GM18511 (cell line): ENCODE results near the gene PRL.

ENCODE experiments used
- ATAC-seq: cut with Tn5 transposase; IDR thresholded peaks from one replicate; pipeline ENCODE4 v1.9.1; 2021; ENCODE audit warnings: mild to moderate bottlenecking, moderate library complexity; ENCODE audit not compliant: unreplicated experiment

Gene PRL

DNA sequence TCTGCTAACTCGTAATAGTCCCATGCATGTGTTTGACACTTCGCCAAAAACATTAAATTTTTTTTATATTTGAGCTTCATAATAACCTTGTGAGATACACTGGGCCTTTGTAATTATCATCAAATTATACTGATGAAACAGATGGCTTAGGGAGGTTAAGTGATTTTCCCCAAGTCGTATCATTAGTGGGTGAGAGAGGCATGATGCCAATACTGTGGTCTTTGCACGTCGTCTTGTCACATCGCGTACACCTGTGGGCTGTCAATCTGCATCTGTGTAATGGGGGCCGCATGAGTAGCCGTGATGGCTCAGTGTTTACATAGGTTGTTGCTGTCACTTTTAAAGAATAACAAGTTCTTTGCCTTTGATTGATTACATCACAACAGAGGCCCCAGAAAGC, 1.7 kb downstream of the PRL start:
- ATAC-seq, result no peak

DNA sequence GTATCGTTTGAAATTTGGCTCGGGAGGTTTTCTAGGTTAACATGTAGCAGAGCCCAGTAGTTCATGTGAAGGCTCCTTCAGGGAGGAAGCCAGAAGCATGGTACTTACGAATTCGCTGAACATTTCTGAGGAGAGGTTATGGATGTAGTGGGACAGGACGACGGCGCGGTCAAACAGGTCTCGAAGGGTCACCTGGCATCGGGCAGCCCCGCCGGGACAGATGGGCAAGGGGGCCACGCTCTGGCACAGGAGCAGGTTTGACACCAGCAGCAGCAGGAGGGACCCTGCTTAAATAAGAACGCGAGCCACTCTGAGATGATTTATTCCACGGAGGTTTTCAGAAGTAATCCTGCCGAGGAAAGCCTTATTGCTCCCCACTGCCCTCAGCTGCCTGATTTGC, 2.5 kb downstream of the PRL start:
- no peak for ATAC-seq

DNA sequence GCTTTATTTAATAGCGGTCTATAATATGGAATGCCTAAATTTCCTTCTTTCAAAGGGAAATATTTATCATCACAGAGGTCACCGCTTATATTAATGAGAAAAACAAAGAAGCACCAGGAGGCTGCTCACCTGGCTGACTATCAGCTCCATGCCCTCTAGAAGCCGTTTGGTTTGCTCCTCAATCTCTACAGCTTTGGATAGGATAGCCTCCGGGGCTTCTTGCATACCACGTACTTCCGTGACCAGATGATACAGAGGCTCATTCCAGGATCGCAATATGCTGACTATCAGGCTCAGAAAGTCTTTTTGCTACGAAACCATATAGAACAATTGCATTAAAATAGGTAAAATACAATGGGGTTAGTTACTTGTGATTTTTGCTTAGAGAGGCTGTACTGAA, 6.8 kb downstream of the PRL start:
- ATAC-seq, result no peak

DNA sequence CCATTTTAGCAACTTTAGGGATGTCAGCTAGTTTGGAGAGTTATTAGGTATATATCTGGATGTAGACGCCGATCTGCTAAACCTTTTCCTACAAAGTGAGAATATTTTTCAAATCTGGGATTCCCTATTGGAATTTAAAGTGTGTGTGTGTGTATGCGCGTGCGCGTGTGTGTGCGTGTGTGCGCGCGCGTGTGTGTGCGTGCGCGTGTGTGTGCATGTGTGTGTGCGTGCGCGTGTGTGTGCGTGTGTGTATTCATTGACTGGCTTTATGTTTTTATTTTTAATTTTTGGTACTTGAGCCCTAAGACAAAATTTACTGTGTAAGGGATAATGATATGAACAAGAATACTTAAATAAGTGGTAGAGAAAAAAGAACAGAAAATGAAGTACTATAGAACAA, 8.1 kb downstream of the PRL start:
- ATAC-seq, result no peak

DNA sequence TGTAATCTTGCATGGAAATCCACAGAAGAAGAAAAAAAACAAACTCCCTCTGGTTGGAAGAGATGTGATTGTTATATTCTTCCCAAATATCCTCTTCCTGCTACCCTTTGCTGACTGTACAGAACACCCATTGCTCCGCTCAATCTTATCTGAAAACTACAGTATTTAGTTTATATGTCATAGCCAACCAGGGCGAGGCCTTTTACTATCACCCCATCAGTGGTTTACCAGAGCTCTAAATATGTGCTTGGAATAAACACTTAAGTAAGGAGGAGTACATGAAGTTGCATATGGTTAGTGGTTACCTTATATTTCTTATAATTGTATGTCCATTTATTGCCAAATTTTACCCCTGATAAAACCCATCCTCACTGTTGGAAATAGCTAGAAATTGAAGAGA, 12.2 kb downstream of the PRL start:
- ATAC-seq, result no peak

DNA sequence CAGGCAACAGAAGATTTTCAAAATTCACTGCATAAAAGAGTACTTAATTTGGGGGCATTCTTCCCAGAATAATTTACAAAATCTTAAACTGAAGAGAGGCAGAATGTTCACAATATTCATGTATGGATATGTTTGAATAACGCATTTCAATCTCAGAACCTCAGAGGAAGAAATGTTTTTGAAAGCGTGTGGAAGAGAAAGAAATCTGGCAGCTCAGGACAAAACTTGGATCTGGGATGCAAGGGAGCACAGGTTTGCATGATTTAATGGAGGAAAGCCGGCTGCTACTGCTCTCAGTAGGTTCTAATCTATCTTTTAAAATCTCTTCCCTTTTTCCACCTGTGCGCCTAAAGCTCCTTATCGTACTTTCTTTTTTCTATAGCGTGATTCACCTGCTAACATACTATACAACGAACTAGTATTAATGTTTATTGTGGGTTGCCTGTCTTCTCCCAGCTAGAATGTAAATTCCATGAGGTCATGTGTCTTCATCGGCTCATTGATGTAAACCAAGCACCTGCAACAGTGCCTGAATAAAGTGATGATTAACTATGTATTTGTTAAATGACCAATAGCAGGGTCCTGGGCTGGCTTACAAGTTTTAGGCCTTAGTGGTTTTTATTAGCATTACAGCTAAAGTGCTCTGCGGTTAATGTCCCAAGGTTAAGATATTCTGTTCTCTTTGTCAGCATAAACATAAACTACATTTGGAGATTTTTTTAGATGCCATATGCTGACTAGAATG, 15.3 kb downstream of the PRL start:
- ATAC-seq, result no peak

DNA sequence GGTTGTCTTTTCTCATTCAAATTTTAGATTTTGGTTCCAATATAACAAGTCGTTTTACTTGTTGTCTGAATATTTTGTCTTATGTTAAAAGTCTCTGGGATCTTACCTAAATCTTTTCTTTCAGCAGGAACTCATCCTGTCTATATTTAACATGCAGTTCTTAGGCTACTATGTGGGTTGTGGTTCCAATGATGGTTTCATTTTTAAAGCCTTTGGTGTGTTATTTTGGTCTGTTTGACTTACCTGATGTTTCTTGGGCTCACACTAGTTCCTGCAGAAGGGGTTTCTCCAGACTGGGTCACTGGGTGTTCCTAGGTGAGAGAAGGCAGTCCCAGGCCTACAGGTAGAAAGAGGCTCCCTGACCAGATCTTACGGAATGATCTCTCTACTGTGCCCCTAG, 17.4 kb downstream of the PRL start:
- no peak for ATAC-seq

DNA sequence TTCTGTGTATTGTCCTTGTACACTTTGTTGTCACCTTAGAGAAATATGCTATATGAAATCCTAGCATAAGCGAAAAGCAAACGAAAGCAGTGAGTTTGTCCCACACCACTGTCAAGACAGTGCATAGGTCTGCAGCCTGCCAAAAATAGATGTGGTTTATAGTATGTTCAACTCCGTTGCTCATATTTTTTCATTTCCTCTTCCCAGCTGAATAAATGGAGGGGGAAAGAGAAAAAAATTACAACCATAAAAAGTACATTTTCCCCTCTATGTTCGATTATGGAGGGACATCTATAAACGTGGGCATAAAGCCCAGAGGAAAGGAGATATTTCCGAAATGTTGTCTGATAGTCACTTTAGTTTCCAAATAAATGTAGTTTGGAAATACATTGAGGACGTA, 25.8 kb downstream of the PRL start:
- peak; percentile 74 for ATAC-seq

DNA sequence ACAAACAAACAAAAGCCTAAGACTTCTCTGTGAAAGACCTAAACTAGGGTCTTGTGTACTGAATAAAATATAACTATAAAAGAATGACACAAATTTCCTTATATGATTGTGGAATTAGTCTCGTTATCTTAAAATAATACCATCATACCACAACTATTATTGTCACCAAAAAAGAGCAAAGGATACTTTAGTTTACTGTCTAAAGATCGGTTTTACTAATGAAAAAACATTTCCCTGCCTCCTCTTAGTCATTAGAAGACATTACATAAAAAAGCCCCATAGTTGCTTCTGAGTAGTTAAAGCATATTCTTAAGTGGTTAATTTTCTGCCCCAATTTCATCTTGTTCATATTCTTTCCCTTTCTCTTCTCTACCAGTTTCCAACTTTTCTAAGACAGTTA, 33.1 kb downstream of the PRL start:
- no peak for ATAC-seq

DNA sequence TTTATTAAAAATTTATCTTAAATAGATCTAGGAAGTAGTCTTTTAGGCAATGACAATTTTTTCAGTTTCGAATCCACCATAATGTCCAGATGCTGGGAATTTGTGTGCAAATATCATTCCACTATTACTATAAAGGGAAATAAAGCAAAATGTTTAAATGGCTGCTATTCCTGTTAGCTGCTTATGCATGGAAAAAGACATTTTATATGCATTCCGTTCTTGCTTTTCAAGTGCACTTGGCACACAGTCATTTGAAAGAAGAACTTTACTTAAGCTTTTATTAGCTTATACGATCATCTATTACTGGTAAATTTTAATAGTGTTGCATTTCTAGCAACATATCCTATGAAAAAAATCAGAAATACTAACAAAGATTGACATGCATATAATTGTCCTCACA, 42.0 kb downstream of the PRL start:
- ATAC-seq, result no peak

DNA sequence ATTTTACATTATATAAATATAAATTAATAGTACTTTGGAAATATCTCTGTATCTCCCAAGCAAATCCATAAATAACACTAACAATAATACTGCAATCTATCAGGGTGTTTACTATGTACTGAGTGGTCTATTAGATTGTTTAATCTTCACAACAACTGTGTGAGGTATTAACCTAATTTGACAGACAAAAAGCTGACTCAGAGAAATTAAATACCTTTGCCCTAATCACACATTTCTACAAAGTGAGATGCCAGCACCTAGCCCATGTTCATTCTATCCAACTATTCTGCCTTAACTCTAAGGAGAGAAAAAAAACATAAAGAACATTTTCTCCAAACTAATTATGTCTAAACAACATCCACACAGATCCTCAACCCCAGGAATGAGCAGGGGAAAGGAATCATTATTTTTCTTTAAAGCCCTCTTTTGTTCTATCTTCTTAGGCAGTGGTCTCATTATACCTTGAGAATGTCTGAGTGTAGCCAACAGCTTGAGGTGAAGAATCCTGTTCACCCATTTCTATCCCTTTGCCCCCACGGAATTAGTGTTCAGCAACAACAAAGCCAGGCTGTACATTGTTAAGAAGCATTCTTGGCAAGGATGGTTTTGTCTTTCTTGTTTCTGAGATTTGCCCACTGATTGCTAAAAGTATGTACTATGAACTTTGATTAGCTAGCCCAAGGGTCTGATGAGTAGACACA, 42.7 kb downstream of the PRL start:
- ATAC-seq, result no peak

DNA sequence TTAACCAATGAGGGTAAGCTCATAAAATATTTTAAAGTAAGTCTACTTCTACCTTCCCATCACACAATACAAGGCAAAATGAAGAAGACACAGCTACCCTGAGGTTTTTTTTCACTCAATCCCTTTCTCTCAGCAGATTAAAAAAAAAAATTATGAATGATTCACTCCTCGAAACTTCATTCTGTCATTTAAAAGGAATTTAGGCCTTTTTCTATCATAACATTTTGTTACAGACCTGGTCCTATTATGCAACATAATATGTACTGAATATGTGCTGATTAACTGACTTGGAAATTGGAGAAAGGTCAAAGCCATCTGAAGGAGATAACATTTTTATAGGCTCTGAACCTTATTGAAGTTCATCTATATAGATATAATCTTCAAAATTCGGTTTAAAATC, 45.5 kb downstream of the PRL start:
- ATAC-seq, result no peak

DNA sequence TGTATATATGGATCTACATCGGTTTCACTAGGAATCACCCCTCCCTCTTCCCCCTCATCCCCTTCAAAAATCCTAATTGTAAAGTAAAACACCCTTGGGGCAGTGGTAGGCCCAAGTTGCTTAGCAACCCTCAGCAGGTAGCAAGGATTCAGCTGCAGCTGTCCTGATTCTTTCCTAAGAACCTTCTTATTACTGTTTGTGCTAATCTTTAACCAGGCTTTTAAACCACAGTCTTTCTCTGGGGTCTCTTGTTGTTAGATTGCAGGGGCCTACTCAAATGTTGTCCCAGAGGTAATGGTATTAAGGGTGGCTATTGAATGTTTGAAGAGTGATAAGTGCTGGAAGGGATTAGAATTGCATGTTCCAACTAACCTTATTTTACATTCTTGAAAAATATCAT, 46.4 kb downstream of the PRL start:
- ATAC-seq, result no peak

DNA sequence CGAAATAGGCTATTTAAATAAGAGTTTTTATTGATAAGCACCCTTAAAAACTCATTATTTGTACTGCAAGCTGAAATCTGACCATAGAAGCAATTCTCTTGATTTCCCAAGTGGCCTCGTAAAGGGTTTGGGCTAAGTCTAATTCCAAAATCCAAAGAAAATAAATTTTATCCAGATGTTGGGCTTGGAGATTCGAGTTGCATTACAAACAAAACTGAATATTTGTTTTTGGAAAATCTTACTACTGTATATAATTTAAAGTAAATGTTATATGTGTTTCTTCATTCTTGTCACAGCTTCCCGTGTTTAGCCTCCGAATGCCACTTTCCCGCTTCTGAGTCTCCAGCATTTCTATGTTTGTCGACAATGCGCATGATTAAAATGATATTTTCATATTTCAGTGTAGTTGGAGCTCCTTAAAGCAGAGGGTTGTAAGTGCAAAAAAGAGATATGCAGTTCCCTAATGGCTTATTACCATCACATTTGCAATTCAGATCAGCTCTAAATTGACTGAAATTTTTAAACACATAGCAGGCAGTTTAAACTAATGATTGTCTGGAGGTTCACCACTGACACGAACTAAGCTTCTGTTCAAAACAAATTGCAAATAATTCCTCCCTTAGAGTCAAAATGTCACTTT, 47.0 kb downstream of the PRL start:
- ATAC-seq, result no peak

DNA sequence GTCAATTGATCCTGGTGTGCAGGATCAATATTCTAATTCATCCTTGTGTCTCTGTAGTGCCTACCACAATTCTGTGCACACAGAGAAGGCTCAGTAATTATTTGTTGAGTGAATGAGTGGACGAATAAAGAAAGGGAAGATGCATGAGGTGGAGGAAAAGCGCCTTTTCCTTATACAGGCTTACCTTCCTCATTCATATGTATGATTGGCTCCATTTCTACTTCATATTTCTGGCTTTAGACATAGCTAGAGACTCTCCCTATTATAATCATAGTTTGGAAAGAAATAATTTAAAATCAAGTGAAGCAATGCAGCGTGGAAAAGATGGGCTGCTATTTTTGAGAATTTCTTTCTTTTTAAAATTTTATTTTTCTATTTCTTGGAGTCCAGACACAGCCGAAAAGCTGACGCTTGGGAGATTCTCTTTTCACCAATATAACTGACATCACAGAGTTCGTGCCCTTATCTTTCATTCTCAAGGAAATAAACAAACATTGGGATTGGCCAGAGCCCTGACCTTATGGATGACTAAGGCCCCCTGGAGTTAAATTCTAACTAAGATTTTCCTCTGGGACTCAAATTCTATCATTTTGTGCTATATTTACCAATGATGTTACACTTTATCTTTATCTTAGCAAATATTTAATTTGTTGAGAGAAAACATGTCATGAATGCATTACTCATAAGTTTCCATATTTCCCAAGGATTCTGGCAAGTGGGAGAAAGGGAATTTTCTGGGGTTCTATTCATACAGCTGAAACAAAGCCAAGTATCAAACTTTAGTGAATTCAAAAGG, 48.1 kb downstream of the PRL start:
- no peak for ATAC-seq

DNA sequence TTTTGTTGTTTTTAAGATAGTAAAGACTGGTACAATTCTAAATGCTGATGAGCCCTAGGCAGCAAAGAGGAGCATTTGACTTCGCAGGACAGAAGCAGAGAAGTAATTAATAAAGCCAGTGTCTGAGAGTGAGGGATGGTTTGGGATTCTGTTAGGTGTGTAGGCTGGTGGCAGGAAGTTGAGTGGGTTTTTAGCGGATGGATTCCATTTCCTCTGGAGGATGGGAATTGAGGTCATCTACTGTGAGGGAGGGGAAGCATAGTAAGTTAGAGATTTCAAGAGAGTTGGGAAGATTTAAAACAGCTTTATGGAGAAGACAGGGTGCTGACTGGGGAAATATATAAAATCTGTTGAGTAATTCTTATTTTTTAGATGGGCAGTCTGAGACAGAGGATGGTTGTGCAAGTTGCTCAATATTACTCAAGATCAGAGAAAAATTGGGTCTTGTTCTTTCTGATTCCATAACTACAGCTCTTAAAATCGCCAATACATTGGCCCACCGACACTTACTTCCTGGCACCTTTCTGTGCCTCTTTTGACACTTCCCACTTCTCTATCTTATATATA, 48.8 kb downstream of the PRL start:
- ATAC-seq, result no peak

DNA sequence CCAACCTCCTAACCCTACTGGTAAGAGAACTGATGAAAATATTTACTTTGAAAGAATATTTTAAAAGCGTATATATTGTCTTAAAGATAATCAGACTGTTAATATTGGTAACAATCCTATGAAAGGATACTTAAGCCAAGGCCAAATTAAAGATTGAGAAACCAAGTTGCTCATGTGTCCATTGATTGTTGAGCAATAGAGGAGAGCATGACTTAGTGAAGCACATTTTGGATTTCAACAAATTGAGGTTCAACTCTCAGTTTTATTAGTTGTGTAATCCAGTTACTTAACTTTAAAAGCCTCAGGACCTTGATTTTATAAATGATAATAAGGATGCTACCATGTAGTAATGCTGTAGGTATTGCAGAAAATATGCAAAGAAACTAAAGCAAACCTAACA, 56.8 kb downstream of the PRL start:
- no peak for ATAC-seq

DNA sequence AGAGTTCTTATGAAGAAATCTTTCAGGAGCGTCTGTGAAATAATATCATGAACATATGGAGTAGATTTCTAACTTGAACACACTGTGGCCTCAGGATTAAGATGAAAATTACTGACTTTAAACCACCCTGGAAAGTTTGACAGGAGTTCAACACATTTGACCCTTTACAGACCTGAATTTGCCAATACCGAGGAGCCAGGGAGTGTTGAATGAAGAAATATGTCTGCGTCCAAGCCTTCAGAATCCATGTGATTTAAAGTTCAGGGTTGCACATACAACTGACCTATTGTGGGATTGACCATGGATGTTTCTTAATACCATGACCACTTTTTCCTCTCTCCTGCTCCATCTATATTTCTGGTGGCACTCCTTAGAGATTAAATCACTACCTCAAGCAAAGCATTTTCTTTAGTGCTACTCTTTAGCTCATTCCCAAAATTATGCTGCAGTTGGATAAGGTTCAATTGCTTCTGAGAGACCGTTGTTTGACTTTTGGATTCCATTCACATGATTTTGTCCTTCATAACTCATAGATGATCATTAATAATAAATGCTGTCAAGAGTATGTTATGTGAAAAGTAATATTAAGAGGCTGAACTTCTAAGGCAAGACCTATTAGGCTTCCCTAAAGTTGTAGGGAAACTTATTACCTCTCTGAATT, 57.4 kb downstream of the PRL start:
- ATAC-seq, result no peak

DNA sequence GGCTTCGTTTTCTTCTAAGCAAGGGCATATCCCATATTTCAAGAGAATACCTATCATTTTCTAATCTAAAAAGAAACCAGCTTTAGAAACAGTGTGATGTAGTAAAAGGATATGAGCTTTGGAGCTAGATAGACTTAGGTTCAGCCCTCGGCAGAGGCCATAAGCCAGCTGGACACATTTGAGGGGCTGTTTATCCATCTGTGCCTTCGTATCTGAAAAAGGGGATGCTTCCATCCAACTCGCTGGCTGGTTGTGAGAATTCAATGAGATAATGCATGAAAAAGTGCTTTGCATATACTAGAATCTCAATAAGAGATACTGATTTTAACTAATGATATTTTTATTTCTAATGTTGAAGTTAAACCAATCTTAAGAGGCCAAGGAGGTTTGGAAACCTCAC, 58.0 kb downstream of the PRL start:
- ATAC-seq, result no peak

DNA sequence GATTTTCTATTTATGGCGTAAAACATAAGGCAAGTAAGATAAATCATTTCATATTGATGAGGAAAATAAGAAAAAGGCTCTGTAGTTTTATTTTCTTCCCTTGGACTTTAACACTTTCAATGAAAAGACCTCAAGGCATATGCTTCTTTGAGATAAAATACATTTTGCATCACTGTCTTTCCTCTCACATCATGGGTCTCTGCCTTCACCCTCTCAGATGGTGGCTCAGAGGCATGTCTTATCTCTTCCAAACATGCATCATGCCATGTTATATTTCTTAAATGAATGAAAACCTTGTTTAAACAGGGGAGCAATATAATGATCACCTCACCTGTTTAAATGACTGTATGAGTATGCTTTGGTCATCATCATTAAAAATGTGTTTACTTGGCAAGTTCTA, 59.3 kb downstream of the PRL start:
- ATAC-seq, result no peak
